Panc1 (cell line): Measurements from ENCODE around the gene UROC1. TPM values are rescaled to one million over a fixed set of nuclear protein-coding genes. Genes with fewer than 3 reads are reported as not detected.

Experiments used
- ATAC-seq: fragments of 200-7000 bp; cut with Tn5 transposase; 2 replicates; pipeline ENCODE4 v1.9.1; 2020; ENCODE audit warnings: mild to moderate bottlenecking, moderate library complexity
- BruUV-seq: library from RNA; stranded (reverse); fragments of 400-500 nt; replicated peaks from 2 replicates; lab custom pipeline; 2021; lab: Mats Ljungman, UMichigan
- CTCF ChIA-PET: fragments of 300-600 bp; sonication (Branson Sonifier 250); formaldehyde crosslinking; loops from one replicate; lab custom pipeline; 2022; ENCODE audit warnings: antibody characterized with exemption; lab: Charles Lee
- POLR2A ChIA-PET: fragments of 300-600 bp; sonication (Branson Sonifier 250); formaldehyde crosslinking; loops from one replicate; lab custom pipeline; 2022; ENCODE audit warnings: antibody characterized with exemption; lab: Charles Lee
- DNase-seq: peaks from one replicate; pipeline ENCODE4 v3.0.0-alpha.2; 2010; ENCODE audit warnings: low read depth, low spot score
- H3K27ac ChIP-seq: 2 replicates; pipeline ENCODE4 v1.5.1; 2011; ENCODE audit warnings: mild to moderate bottlenecking, low read length, inconsistent platforms
- H3K27me3 ChIP-seq: fragments of 200-500 bp; sonication (Bioruptor generic); 2 replicates; pipeline ENCODE4 v1.6.0; 2014; ENCODE audit warnings: low read length, inconsistent platforms; ENCODE audit not compliant: control insufficient read depth, insufficient read depth
- H3K36me3 ChIP-seq: fragments of 200-500 bp; sonication (Bioruptor generic); 2 replicates; pipeline ENCODE4 v1.5.1; 2014; ENCODE audit warnings: inconsistent platforms, mild to moderate bottlenecking, low read length, moderate library complexity; ENCODE audit not compliant: control insufficient read depth, insufficient read depth
- H3K4me1 ChIP-seq: 2 replicates; pipeline ENCODE4 v1.5.1; 2011; ENCODE audit warnings: inconsistent platforms, mild to moderate bottlenecking, low read length, moderate library complexity; ENCODE audit not compliant: control insufficient read depth, insufficient read depth
- H3K4me3 ChIP-seq, 2 experiments: 2 replicates each; pipeline ENCODE4 v1.5.1; 2011 to 2012; ENCODE audit warnings: low read depth in 2 of 2, low read length in 2 of 2, mild to moderate bottlenecking in 2 of 2, inconsistent platforms in 1 of 2, moderate library complexity in 1 of 2
- H3K9me3 ChIP-seq: fragments of 200-500 bp; sonication (Bioruptor generic); 2 replicates; pipeline ENCODE4 v1.5.1; 2014; ENCODE audit warnings: low read depth, mild to moderate bottlenecking, inconsistent platforms, low read length, moderate library complexity; ENCODE audit not compliant: control insufficient read depth, insufficient read depth
- CTCF ChIP-seq: fragments of 450-650 bp; IDR thresholded peaks from 2 replicates; pipeline ENCODE4 v1.5.1; 2017; ENCODE audit warnings: mild to moderate bottlenecking
- POLR2AphosphoS5 ChIP-seq: IDR thresholded peaks from 2 replicates; pipeline ENCODE4 v1.6.1; 2012; ENCODE audit warnings: mild to moderate bottlenecking, low read depth, low read length, moderate library complexity
- SIN3A ChIP-seq: IDR thresholded peaks from 2 replicates; pipeline ENCODE4 v1.6.1; 2012; ENCODE audit warnings: low read depth, mild to moderate bottlenecking, low read length, moderate library complexity, borderline replicate concordance; ENCODE audit not compliant: insufficient read depth
- TCF7L2 ChIP-seq: IDR thresholded peaks from 2 replicates; pipeline ENCODE4 v1.6.1; 2011; ENCODE audit warnings: mild to moderate bottlenecking, low read depth, low read length, inconsistent platforms
- in situ Hi-C: cut with HindIII; loops from 2 replicates; pipeline ENCODE4 v1.10.0; 2016; ENCODE audit warnings: low sequenced_read_pairs, low pct_unique_long_range_greater_than_20kb
- intact Hi-C: fragments of 100-400 bp; cut with micrococcal nuclease; formaldehyde crosslinking; loops from one replicate; pipeline ENCODE4 v1.10.0; 2022; ENCODE audit not compliant: unreplicated experiment
- total RNA-seq: library from RNA; stranded (reverse); gene quantifications from one replicate; pipeline ENCODE4 v1.2.1, GENCODE V29; 2021; ENCODE audit not compliant: unreplicated experiment
- TF ChIP-seq, protein P1 (sequence below), 2 experiments: IDR thresholded peaks; 2 replicates each; pipeline ENCODE4 v1.6.1; 2011 to 2012; ENCODE audit warnings: low read depth in 2 of 2, control low read depth in 1 of 2, low read length in 1 of 2, mild to moderate bottlenecking in 1 of 2, moderate library complexity in 1 of 2; ENCODE audit not compliant: insufficient read depth in 1 of 2

Gene UROC1
- total RNA-seq, 1 experiment from 2014 or later = not detected

DNA sequence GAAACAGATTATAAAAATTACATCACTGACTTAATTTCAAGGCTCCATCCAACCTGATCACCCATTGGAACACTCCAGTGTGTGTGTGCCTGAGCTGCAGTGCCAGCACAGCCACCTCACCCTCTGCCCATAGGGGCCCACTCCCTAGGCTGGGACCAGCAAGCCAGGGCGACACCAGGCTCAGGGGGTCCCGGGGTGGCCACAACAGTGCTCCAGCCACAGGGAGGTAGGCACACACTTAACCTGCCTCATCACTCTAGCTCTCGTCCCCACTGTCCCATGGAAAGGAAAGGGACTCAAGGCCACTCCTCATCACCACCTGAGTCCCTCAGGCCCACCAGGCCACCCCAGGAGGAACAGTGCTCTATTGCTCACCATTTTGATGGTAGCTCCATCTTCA lies 66.8 kb downstream of the UROC1 start:
- no peaks in the 10 kb centered on the region for H3K27me3 ChIP-seq
- 0 out of 2 replicates have a peak, but pooled peaks cover 2% of the 10 kb centered on the region for H3K36me3 ChIP-seq
- H3K9me3 ChIP-seq = no peaks in the 10 kb centered on the region
- TF ChIP-seq TCF7L2 (no peak), CTCF (no peak), POLR2AphosphoS5 (no peak), SIN3A (no peak)
- TF ChIP-seq, protein P1, sequence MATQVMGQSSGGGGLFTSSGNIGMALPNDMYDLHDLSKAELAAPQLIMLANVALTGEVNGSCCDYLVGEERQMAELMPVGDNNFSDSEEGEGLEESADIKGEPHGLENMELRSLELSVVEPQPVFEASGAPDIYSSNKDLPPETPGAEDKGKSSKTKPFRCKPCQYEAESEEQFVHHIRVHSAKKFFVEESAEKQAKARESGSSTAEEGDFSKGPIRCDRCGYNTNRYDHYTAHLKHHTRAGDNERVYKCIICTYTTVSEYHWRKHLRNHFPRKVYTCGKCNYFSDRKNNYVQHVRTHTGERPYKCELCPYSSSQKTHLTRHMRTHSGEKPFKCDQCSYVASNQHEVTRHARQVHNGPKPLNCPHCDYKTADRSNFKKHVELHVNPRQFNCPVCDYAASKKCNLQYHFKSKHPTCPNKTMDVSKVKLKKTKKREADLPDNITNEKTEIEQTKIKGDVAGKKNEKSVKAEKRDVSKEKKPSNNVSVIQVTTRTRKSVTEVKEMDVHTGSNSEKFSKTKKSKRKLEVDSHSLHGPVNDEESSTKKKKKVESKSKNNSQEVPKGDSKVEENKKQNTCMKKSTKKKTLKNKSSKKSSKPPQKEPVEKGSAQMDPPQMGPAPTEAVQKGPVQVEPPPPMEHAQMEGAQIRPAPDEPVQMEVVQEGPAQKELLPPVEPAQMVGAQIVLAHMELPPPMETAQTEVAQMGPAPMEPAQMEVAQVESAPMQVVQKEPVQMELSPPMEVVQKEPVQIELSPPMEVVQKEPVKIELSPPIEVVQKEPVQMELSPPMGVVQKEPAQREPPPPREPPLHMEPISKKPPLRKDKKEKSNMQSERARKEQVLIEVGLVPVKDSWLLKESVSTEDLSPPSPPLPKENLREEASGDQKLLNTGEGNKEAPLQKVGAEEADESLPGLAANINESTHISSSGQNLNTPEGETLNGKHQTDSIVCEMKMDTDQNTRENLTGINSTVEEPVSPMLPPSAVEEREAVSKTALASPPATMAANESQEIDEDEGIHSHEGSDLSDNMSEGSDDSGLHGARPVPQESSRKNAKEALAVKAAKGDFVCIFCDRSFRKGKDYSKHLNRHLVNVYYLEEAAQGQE (IDR thresholded peaks at IDR 0.05; ENCODE audit: insufficient read depth in 1 of 2, low read depth in 2 of 2, low read length in 1 of 2) = no peak
- CTCF ChIA-PET = interaction anchor here (0.5 kb wide), 1 partner anchor 1011 kb away, joined by 3 read pairs; no protein-coding TSS in a partner anchor
- DNase-seq (no peak), ATAC-seq (no peak)
- POLR2A ChIA-PET = no interaction called here
- no peak overlapping the region for H3K4me3 ChIP-seq
- H3K27ac ChIP-seq = no peak overlapping the region
- in situ Hi-C loops = no loop called here
- intact Hi-C loops = no loop called here
- no peaks in the 10 kb centered on the region for H3K4me1 ChIP-seq
- no TSS peak for BruUV-seq

DNA sequence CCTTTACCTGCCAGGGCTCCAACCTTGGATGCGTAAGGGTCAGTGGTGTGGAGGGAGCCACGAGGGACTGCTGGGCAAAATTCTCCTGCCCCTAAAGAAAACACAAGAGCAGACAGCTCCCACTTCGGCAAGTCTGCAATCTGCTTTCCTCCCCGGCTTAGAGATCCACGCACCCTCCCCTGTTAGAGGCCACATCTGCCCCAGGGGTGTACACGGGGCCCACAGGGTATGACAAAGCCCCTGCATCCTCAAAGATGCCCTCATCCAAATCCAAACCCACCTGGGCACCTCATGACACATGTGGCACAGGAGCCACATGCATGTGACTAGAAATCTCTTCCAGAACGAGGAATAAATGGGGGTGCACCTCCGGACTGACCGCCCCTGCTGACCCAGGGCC lies 67.4 kb downstream of the UROC1 start:
- POLR2A ChIA-PET = no interaction called here
- no TSS peak for BruUV-seq
- no peaks in the 10 kb centered on the region for H3K4me1 ChIP-seq
- ATAC-seq (no peak), DNase-seq (no peak)
- TF ChIP-seq TCF7L2 = no peak
- TF ChIP-seq, protein P1 (IDR thresholded peaks at IDR 0.05; ENCODE audit: insufficient read depth in 1 of 2, low read depth in 2 of 2, low read length in 1 of 2) = no peak
- TF ChIP-seq SIN3A = no peak
- TF ChIP-seq CTCF = no peak
- no peak for TF ChIP-seq POLR2AphosphoS5
- CTCF ChIA-PET = interaction anchor here (0.5 kb wide), 1 partner anchor 1011 kb away, joined by 3 read pairs; no protein-coding TSS in a partner anchor
- 0 out of 2 replicates have a peak, but pooled peaks cover 2% of the 10 kb centered on the region for H3K36me3 ChIP-seq
- in situ Hi-C loops = no loop called here
- intact Hi-C loops = no loop called here
- no peak overlapping the region for H3K27ac ChIP-seq
- H3K9me3 ChIP-seq = no peaks in the 10 kb centered on the region
- no peaks in the 10 kb centered on the region for H3K27me3 ChIP-seq
- H3K4me3 ChIP-seq = no peak overlapping the region
